C4-2B (cell line): ENCODE data around the gene COL7A1.

Experiments used
- CTCF ChIP-seq: fragments of 450-650 bp; conservative IDR thresholded peaks from 2 replicates; pipeline ENCODE4 v1.5.1; 2017; ENCODE audit warnings: mild to moderate bottlenecking
- ZFX ChIP-seq: fragments of 450-650 bp; IDR thresholded peaks from 2 replicates; pipeline ENCODE4 v1.6.1; 2017

DNA sequence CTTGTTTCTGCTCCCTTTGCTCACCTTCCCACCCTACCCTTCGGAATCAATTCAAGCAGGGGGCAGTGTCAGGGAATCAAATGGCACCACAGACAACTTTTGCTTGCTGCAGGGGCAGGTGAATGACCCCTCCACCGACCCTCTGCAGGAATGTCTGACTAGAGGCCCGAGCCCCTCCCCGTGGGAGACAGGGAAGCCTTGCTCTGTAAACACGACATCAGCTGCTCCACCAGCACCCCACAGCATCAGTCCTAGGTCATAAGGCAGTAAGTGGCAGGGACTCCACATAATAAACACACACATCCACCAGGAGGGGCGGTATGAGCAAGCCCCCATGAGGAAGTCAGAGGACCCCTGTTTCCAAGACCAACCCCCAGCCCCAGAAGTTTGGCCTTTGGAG, 42.2 kb upstream of the COL7A1 start:
- TF ChIP-seq CTCF, result no peak
- no peak for TF ChIP-seq ZFX
